DND-41 (cell line): Measurements from ENCODE around the gene PAM16.

Experiments
- ATAC-seq: fragments of 200-7000 bp; cut with Tn5 transposase; 3 replicates; pipeline ENCODE4 v1.9.1; 2021; ENCODE audit warnings: low read depth; ENCODE audit not compliant: insufficient read depth
- DNase-seq: peaks from one replicate; pipeline ENCODE4 v3.0.0-alpha.2; 2020
- H2AFZ ChIP-seq: 2 replicates; pipeline ENCODE4 v1.6.0; 2012; ENCODE audit warnings: low read depth, low read length
- H3K27ac ChIP-seq: 2 replicates; pipeline ENCODE4 v1.5.1; 2012; ENCODE audit warnings: low read length, inconsistent platforms
- H3K27me3 ChIP-seq: fragments of 200-600 bp; sonication (generic); 2 replicates; pipeline ENCODE4 v1.6.0; 2012; ENCODE audit warnings: low read length, mild to moderate bottlenecking, inconsistent platforms; ENCODE audit not compliant: insufficient read depth, poor library complexity
- H3K36me3 ChIP-seq: 2 replicates; pipeline ENCODE4 v1.5.1; 2012; ENCODE audit warnings: low read length, inconsistent platforms; ENCODE audit not compliant: insufficient read depth
- H3K4me1 ChIP-seq: 2 replicates; pipeline ENCODE4 v1.5.1; 2012; ENCODE audit warnings: mild to moderate bottlenecking, low read length; ENCODE audit not compliant: insufficient read depth
- H3K4me2 ChIP-seq: 2 replicates; pipeline ENCODE4 v1.6.0; 2012; ENCODE audit warnings: mild to moderate bottlenecking, moderate library complexity, low read length, inconsistent platforms; ENCODE audit not compliant: insufficient read depth
- H3K4me3 ChIP-seq, 2 experiments: fragments of 200-600 bp in 1 of 2; shearing (Covaris generic) in 1 of 2; 2 replicates each; pipeline ENCODE4 v1.5.1; 2012 to 2016; ENCODE audit warnings: inconsistent platforms in 2 of 2, low read length in 2 of 2, mild to moderate bottlenecking in 2 of 2, low read depth in 1 of 2, moderate library complexity in 1 of 2
- H3K79me2 ChIP-seq: 2 replicates; pipeline ENCODE4 v1.6.0; 2012; ENCODE audit warnings: low read length, inconsistent platforms; ENCODE audit not compliant: insufficient read depth
- H3K9ac ChIP-seq: 2 replicates; pipeline ENCODE4 v1.6.0; 2012; ENCODE audit warnings: low read depth, mild to moderate bottlenecking, inconsistent platforms, low read length, moderate library complexity
- H3K9me3 ChIP-seq: 2 replicates; pipeline ENCODE4 v1.5.1; 2012; ENCODE audit warnings: low read length, moderate library complexity, mild to moderate bottlenecking, inconsistent platforms; ENCODE audit not compliant: insufficient read depth, severe bottlenecking
- H4K20me1 ChIP-seq: 2 replicates; pipeline ENCODE4 v1.6.0; 2012; ENCODE audit warnings: low read length; ENCODE audit not compliant: insufficient read depth
- EZH2 ChIP-seq: IDR thresholded peaks from 3 replicates; pipeline ENCODE4 v1.6.1; 2012; ENCODE audit warnings: borderline replicate concordance, low read depth, mild to moderate bottlenecking, moderate library complexity, low read length, inconsistent platforms; ENCODE audit not compliant: severe bottlenecking
- TF ChIP-seq, protein P1 (sequence below): IDR thresholded peaks from 2 replicates; pipeline ENCODE4 v1.5.1; 2012; ENCODE audit warnings: borderline replicate concordance, low read length, moderate library complexity, mild to moderate bottlenecking; ENCODE audit not compliant: poor library complexity, severe bottlenecking; ENCODE audit errors: extremely low read depth

The PAM16 gene

DNA sequence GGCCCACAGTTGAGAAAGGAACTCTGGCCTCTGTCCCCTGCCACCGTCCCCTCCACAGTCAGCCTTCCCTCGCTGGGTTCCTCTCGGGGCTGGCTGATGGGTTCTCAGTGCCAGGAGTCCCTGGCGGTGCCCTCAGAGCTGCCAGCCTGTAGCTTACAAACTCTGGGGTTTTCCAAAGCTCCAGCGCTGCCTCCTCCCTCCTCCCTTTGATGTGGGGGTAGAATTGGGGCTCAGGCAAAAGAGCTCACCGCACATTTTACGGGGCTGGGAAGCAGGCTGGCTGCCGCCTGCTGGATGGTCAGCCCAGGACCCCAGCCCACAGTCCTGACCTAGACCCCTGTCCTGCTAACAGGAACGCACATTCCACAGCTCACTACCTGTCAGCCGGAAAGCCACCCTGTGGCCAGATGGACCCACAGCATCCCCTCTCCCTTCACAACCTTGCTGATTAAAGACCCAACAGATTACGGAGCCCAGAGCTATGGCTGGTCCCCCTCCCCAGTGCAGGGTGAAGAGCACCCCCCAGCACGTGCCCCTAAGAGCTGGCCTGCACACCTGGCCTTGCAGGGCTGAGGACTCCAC lies 26.5 kb upstream of the PAM16 start:
- Histone ChIP-seq H3K9ac (no peak overlapping the region), H3K27ac (no peak overlapping the region; the same call in 1 of the 2 replicates), H3K4me1 (no peaks in the 10 kb centered on the region), H3K4me3 (no peak overlapping the region), H3K36me3 (peaks cover 10% of the 10 kb centered on the region), H3K79me2 (no peaks in the 10 kb centered on the region), H2AFZ (no peak overlapping the region), H3K27me3 (no peaks in the 10 kb centered on the region), H4K20me1 (peaks cover 47% of the 10 kb centered on the region), H3K4me2 (no peak overlapping the region), H3K9me3 (no peaks in the 10 kb centered on the region)
- no peak for TF ChIP-seq EZH2
- TF ChIP-seq, protein P1, sequence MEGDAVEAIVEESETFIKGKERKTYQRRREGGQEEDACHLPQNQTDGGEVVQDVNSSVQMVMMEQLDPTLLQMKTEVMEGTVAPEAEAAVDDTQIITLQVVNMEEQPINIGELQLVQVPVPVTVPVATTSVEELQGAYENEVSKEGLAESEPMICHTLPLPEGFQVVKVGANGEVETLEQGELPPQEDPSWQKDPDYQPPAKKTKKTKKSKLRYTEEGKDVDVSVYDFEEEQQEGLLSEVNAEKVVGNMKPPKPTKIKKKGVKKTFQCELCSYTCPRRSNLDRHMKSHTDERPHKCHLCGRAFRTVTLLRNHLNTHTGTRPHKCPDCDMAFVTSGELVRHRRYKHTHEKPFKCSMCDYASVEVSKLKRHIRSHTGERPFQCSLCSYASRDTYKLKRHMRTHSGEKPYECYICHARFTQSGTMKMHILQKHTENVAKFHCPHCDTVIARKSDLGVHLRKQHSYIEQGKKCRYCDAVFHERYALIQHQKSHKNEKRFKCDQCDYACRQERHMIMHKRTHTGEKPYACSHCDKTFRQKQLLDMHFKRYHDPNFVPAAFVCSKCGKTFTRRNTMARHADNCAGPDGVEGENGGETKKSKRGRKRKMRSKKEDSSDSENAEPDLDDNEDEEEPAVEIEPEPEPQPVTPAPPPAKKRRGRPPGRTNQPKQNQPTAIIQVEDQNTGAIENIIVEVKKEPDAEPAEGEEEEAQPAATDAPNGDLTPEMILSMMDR: no peak
- ATAC-seq: no peak
- no peak for DNase-seq

DNA sequence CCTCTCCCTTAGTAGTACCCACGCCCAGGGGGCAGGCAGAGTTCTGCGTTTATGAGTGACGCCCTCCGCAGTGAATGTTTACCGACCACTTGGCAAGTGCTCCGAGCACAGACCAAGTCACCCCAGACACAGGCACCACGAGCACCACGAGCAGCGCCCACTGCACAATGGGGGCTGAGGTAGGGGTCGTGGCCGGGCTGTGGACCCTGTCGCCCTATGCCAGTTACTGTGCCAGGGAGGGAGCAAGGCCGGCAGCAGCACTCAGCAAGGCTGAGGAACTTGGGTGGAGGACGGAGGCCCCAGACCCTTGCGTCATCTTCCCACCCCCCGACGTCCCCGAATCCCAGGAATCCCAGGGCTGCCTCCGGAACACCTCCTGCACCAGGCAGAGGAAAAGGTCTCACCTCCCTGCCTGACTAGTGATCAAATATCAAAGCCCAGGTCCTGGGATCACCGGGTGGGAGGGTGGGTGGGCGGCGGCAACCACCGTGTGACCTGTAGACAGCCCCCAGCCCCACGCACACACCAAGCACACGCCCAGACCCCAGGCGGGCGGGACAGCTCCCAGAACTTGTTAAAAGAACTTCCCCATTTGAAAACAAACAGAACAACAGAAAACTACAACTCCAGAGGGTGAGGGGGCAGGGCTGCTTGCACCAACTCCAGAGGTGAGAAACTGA lies 25.9 kb upstream of the PAM16 start:
- no peak overlapping the region for H2AFZ ChIP-seq
- H3K79me2 ChIP-seq: no peaks in the 10 kb centered on the region
- peaks cover 10% of the 10 kb centered on the region for H3K36me3 ChIP-seq
- H3K4me1 ChIP-seq: no peaks in the 10 kb centered on the region
- TF ChIP-seq, protein P1: no peak
- TF ChIP-seq EZH2: no peak
- H3K27me3 ChIP-seq: no peaks in the 10 kb centered on the region
- H3K4me3 ChIP-seq: no peak overlapping the region
- no peak overlapping the region for H3K27ac ChIP-seq
- H3K4me2 ChIP-seq: no peak overlapping the region
- DNase-seq (no peak), ATAC-seq (no peak)
- peaks cover 51% of the 10 kb centered on the region for H4K20me1 ChIP-seq
- H3K9ac ChIP-seq: no peak overlapping the region
- H3K9me3 ChIP-seq: no peaks in the 10 kb centered on the region

DNA sequence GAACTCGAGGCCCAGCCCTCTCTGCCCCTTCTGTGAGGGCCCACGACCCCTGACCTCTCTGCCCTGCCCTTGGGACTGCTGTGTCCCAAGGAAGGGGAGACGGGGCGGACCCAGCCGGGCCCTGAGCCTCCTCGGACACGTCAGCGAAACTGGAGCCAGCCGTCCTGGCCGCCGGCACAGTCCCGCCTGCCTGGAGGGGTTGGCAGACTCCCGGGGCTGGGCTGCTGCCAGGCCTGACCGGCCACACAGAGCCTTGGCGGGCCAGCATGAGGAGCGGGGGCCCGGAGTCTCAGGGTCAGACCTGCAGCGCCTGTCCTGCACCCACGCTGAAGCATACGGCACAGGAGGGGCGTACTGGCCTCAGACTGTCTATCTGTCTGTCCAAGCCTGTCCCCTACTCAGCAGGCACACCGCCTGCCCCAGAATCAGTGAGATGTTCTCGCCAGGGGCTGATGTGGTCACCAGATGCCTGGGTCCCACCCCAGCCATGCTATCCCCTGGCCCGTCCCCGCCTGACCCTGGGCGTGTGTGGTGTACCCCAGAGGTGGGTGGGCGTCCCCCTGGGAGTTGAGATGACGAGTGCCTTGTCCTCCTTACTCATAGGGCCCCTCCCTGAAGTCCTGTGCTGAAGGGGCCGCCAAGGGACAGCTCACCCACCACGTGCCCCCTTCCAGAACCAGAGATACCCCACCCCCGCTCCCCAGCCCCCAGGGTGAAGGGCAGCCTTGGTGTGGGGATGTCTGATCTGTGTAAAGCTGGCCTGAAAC lies 25.2 kb upstream of the PAM16 start:
- ATAC-seq (no peak), DNase-seq (no peak)
- no peaks in the 10 kb centered on the region for H3K27me3 ChIP-seq
- H3K36me3 ChIP-seq: peaks cover 7% of the 10 kb centered on the region
- H3K27ac ChIP-seq: no peak overlapping the region
- peaks cover 51% of the 10 kb centered on the region for H4K20me1 ChIP-seq
- no peaks in the 10 kb centered on the region for H3K79me2 ChIP-seq
- H3K9ac ChIP-seq: no peak overlapping the region
- TF ChIP-seq, protein P1: no peak
- no peak for TF ChIP-seq EZH2
- no peak overlapping the region for H3K4me2 ChIP-seq
- no peaks in the 10 kb centered on the region for H3K9me3 ChIP-seq
- no peak overlapping the region for H3K4me3 ChIP-seq
- no peak overlapping the region for H2AFZ ChIP-seq
- no peaks in the 10 kb centered on the region for H3K4me1 ChIP-seq
